OCI-LY3 (cell line): Measurements from ENCODE around the gene GPR61.

Source experiments
- CTCF ChIP-seq: fragments of 200-600, 300-600 bp; sonication (generic); IDR thresholded peaks from 2 replicates; pipeline ENCODE4 v1.5.1; 2014; ENCODE audit warnings: antibody characterized with exemption, low read length, low read depth
- EZH2phosphoT487 ChIP-seq: fragments of 200-600 bp; shearing (Covaris generic); IDR thresholded peaks from 2 replicates; pipeline ENCODE4 v1.6.1; 2018; ENCODE audit warnings: antibody characterized with exemption, mixed run types, low read depth

GRCh38 chr1:109543988-109544735, 4.5 kb downstream of the GPR61 start:
- no peak for TF ChIP-seq CTCF
- no peak for TF ChIP-seq EZH2phosphoT487
